Left ventricle myocardium superior (tissue), 1 donor: Measurements from ENCODE around the gene MUC5AC. TPM values are rescaled to one million over a fixed set of nuclear protein-coding genes. Genes with fewer than 3 reads are reported as not detected.
"Not testable (repeated sequence)": the region's sequence is repeated elsewhere in the genome, so short reads cannot be mapped to it uniquely, and the experiment has no call there.

Experiments
- ATAC-seq: fragments of 200-7000 bp; cut with Tn5 transposase; one replicate; pipeline ENCODE4 v1.9.1; 2020; ENCODE audit warnings: mild to moderate bottlenecking, moderate library complexity
- DNase-seq: peaks from one replicate; pipeline ENCODE4 v3.0.0-alpha.2; 2020
- intact Hi-C: fragments of 100-400 bp; cut with micrococcal nuclease; formaldehyde crosslinking; loops from one replicate; pipeline ENCODE4 v1.11.0; 2022
- total RNA-seq: library from RNA; stranded (reverse); fragmentation: NEBNext Ultra II Directional; extraction: Animal tissue kit (Norgen Biotek cat#: 25700); gene quantifications from one replicate; pipeline ENCODE4 v1.2.1, GENCODE V29; 2021
- donor health status: DM: no; HTN: yes; CAD: no; lungs with severe emphysema.

The MUC5AC gene
- total RNA-seq, 1 donor from 2014 or later: not detected

DNA sequence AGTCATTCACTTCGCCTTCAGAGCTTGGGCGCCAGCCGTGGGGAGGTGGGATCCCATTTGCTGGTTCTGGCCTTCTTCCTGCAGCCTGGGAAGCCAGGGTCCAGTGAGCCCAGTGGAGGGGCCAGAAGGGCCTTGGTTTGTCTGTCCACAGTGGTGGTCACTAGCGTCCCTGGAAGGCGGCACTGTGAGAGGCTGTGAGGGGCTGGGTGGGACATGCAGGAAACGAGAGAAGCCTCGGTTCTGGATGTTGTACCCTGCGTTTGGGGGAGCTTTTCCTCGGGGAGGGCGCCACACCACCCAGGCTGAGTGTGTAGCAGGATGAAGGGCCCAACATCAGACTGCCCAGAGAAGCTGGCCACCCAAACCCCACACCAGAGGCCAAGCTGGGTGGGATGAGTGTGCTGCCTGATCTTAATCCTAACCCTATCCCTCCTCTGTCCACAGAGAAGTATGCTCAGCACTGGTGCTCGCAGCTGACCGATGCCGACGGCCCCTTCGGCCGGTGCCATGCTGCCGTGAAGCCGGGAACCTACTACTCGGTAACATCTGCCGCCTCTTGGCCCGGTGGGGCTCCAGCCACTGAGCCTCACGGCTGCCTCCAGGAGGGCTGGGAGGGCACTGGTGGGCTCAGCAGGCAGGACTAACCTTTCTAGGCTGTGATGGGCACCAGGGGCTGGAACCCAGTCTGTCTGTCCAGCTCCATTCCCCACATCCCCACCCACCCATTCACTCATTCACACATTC, 14.4 kb downstream of the MUC5AC start:
- DNase-seq: peak; percentile 21
- intact Hi-C loops: no loop called here
- no peak for ATAC-seq

DNA sequence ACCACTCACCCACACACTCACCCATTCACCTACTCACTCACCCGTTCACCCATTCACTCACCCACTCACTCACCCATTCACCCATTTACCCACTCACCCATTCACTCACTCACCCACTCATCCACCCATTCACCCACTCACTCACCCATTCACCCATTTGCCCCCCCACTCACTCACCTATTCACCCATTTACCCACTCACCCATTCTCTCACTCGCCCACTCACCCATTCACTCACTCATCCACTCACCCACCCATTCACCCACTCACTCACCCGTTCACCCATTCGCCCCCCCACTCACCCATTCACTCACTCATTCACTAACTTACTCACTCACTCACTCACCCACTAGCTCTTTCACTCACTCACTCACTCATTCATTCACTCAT, 15.0 kb downstream of the MUC5AC start:
- ATAC-seq (no peak), DNase-seq (no peak)
- intact Hi-C loops: no loop called here

- DNase-seq, intact Hi-C loops, ATAC-seq: not testable (repeated sequence)
Measured at GRCh38 chr11:1173396-1173795, 15.6 kb downstream of the MUC5AC start.

GRCh38 chr11:1174441-1175370, 17.0 kb downstream of the MUC5AC start:
- ATAC-seq (no peak), DNase-seq (peak; percentile 13)
- intact Hi-C loops: no loop called here

- DNase-seq: no peak
- intact Hi-C loops: no loop called here
- ATAC-seq: no peak
Measured at GRCh38 chr11:1175461-1176223, 17.9 kb downstream of the MUC5AC start.

DNA sequence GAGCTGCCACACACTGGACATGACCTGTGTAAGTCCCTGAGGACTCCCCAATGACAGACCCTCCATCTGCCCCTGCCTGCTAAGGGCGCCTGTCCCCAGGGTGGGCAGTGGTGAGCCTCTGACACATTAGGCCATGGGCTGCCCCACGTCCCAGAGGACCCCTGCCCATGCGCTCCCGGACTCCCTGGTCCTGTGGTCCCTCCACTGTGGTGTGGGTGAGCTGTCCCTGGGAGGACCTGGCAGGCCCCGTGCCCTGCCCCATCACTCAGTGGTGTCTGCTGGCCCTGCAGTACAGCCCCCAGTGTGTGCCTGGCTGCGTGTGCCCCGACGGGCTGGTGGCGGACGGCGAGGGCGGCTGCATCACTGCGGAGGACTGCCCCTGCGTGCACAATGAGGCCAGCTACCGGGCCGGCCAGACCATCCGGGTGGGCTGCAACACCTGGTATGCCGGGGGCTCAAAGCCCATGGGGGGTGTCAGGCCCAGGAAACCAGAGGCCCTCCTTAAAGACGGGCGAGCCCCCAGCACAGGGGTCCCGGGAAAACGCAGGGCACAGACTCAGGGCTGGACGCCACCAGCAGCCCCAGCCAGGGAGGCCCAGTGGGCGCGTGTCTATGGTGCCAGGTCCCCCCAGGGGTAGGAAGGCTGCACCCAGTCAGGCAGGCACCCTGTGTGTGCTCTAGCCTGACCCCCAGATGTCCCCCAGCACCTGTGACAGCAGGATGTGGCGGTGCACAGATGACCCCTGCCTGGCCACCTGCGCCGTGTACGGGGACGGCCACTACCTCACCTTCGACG, 18.7 kb downstream of the MUC5AC start:
- intact Hi-C loops: no loop called here
- ATAC-seq (no peak), DNase-seq (peak; percentile 18)

- DNase-seq: peak; percentile 16
- no peak for ATAC-seq
- intact Hi-C loops: no loop called here
Measured at GRCh38 chr11:1177020-1177770, 19.4 kb downstream of the MUC5AC start.

DNA sequence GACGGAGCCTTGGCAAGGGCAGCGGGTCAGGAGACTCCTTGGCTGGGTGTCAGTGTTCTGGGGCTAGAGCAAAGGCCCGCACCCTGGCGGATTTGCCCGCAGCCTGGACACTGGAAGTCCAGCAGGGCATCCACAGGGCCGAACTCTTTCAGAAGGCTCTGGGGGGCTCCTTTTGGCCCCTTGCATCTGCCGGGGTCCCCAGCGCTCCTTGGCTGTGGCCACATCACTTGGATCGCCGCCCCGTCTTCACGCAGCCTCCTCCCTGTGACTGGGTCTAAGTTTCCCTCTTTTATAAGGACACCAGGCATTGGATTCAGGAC, 20.0 kb downstream of the MUC5AC start:
- DNase-seq (no peak), ATAC-seq (no peak)
- intact Hi-C loops: no loop called here

DNA sequence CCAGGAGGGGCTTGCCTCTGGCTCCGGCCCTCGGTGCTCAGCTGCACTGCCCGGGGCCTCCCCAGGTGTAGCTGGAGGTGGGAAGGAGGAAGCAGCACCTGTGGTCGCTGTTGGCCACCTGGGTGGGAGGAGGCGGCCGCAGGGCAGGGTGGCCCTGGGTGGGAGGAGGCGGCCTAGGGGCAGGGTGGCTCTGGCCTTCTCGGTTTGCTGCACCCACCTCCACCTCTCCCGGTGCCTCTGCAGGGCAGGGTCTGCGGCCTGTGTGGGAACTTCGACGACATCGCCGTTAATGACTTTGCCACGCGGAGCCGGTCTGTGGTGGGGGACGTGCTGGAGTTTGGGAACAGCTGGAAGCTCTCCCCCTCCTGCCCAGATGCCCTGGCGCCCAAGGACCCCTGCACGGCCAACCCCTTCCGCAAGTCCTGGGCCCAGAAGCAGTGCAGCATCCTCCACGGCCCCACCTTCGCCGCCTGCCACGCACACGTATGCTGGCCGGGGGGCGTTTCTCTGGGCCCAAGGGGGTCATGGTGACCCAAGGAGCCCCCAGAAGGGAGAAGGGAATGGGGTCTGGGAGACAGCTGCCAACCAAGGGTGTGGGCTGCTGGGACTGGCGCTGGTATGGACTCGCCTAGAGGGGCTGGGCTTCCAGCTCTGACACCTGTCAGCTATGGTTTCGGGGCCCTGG, 20.6 kb downstream of the MUC5AC start:
- DNase-seq: peak; percentile 26
- intact Hi-C loops: no loop called here
- no peak for ATAC-seq

- intact Hi-C loops: no loop called here
- peak; percentile 13 for DNase-seq
- no peak for ATAC-seq
Measured at GRCh38 chr11:1178906-1179305, 21.2 kb downstream of the MUC5AC start.

DNA sequence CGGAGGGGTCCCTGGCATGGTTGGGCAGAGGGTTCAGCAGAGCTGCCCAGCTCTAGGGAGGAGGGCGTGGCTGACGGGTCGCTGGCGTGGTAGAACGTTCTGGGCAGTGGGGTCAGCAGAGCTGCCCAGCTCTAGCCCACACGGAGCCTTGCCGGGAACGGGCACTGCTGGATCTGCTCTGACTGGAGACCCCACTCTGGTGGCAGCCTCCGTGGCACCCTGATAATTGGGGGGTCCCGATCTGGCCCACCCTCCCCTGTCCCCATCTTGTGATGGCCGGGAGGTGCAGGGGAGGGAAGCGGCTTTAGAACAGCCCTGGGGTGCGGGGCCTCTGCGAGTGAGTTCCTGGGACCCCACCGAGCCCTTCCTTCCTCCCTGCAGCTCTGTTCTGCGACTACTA, 21.9 kb downstream of the MUC5AC start:
- intact Hi-C loops: no loop called here

DNA sequence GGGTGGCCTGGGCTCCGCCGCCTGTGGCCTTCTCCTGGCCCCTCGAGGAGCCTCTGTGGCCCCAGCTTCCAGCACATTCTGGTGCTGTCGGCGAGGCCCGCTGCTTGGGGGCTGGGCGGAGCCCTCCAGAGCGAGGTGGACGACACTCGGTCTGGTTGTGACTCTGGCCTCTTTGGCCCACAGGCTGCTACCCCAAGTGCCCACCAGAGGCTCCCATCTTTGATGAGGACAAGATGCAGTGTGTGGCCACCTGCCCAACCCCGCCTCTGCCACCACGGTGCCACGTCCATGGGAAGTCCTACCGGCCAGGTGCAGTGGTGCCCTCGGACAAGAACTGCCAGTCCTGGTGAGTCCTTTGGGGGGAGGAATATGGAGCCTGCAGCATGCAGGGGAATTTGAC, 22.4 kb downstream of the MUC5AC start:
- DNase-seq: no peak
- no peak for ATAC-seq
- intact Hi-C loops: no loop called here

More for the DNA sequence above, 21.9 kb downstream of the MUC5AC start:
- ATAC-seq (no peak), DNase-seq (peak; percentile 13)

GRCh38 chr11:1180947-1181391, 23.2 kb downstream of the MUC5AC start:
- intact Hi-C loops: no loop called here
- ATAC-seq (no peak), DNase-seq (no peak)

DNA sequence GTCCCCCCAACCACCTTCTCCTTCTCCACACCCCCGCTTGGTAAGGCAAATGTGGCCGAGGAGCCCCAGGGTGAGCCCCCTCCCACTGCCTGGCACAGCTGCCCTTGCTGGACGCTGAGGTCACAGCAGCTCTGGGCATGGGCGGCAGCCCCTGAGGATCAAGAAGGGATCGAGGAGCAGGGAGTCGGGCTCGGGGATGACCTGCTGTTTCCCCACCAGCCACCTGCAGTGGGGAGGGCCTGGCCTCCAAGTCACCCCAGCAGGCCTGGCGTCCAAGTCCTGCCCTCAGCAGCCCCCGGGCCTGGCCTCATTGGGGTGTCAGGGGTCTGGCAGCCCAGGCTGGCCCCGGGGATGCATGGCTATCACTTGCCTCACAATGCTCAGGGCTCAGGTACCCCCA, 23.7 kb downstream of the MUC5AC start:
- intact Hi-C loops: no loop called here
- DNase-seq (peak; percentile 22), ATAC-seq (no peak)

GRCh38 chr11:1181853-1182535, 24.2 kb downstream of the MUC5AC start:
- ATAC-seq (no peak), DNase-seq (peak; percentile 12)
- intact Hi-C loops: no loop called here

GRCh38 chr11:1184139-1184538, 26.4 kb downstream of the MUC5AC start:
- ATAC-seq, intact Hi-C loops, DNase-seq: not testable (repeated sequence)
